Measurements from ENCODE around the gene CCDC137.

DNA sequence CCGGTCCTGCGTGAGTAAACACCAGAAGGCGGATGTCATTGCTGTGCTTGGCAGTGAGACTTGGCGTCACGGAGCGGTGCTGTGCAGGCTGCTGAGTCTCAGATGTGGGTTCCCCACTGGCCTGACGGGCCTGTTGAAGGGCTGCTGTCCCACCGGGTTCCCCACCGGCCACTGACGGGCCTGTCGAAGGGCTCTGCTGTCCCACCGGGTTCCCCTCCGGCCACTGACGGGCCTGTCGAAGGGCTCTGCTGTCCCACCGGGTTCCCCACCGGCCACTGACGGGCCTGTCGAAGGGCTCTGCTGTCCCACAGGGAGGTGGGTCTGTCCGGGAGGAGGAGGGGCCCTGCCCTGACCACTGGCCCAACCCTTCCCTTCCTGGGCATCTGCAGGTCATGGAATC is 20.1 kb downstream of the CCDC137 start:
- TF ChIP-seq, protein P1, sequence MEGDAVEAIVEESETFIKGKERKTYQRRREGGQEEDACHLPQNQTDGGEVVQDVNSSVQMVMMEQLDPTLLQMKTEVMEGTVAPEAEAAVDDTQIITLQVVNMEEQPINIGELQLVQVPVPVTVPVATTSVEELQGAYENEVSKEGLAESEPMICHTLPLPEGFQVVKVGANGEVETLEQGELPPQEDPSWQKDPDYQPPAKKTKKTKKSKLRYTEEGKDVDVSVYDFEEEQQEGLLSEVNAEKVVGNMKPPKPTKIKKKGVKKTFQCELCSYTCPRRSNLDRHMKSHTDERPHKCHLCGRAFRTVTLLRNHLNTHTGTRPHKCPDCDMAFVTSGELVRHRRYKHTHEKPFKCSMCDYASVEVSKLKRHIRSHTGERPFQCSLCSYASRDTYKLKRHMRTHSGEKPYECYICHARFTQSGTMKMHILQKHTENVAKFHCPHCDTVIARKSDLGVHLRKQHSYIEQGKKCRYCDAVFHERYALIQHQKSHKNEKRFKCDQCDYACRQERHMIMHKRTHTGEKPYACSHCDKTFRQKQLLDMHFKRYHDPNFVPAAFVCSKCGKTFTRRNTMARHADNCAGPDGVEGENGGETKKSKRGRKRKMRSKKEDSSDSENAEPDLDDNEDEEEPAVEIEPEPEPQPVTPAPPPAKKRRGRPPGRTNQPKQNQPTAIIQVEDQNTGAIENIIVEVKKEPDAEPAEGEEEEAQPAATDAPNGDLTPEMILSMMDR (IDR thresholded peaks at IDR 0.05; ENCODE audit: low read length) = no peak
- no peak for TF ChIP-seq EZH2 (IDR thresholded peaks at IDR 0.05; ENCODE audit: borderline replicate concordance, low read length)
